Dermis microvascular lymphatic vessel endothelial cell (primary cell): ENCODE data around the gene UBE2S. TPM values are rescaled to one million over a fixed set of nuclear protein-coding genes. Genes with fewer than 3 reads are reported as not detected.
"Not testable (repeated sequence)": the region's sequence is repeated elsewhere in the genome, so short reads cannot be mapped to it uniquely, and the experiment has no call there.

ENCODE experiments used
- DNase-seq, 2 donors: peaks; one replicate each; pipeline versions ENCODE4 v3.0.0 to v3.0.0-alpha.2; 2010; ENCODE audit warnings: low read depth in 2 of 2
- total RNA-seq: library from RNA; depleted of rRNA; stranded (reverse); fragments of >200 nt; gene quantifications from 2 replicates; pipeline ENCODE4 v1.2.1, GENCODE V29; 2014

UBE2S gene
- total RNA-seq = 40.6 and 54.6 TPM in 2 replicates

GRCh38 chr19:55407550-55407799 lies at the start of gene UBE2S:
Gene UBE2S (minus strand): TSS chr19:55407788. CDS start chr19:55407589, 199 bp downstream.
- not testable (repeated sequence) for DNase-seq

GRCh38 chr19:55456347-55456746 lies 48.8 kb upstream of the UBE2S start:
- no peak for DNase-seq

GRCh38 chr19:55455576-55456235 lies 48.1 kb upstream of the UBE2S start:
- DNase-seq = no peak

GRCh38 chr19:55454787-55455243 lies 47.2 kb upstream of the UBE2S start:
- peak; percentile 9 to 52 for DNase-seq

GRCh38 chr19:55453511-55454260 lies 46.1 kb upstream of the UBE2S start:
- DNase-seq = no peak

- peak; percentile 6 to 63 for DNase-seq
These were observed 45.3 kb upstream of the UBE2S start for GRCh38 chr19:55452749-55453346.

GRCh38 chr19:55451965-55452748 lies 44.6 kb upstream of the UBE2S start:
- DNase-seq = no peak

- DNase-seq = no peak
These were observed 43.8 kb upstream of the UBE2S start for GRCh38 chr19:55451163-55451964.

- DNase-seq = no peak
These were observed 41.9 kb upstream of the UBE2S start for GRCh38 chr19:55449469-55449868.

GRCh38 chr19:55448175-55448490 lies 40.5 kb upstream of the UBE2S start:
- not testable (repeated sequence) for DNase-seq

- DNase-seq = no peak
These were observed 40.0 kb upstream of the UBE2S start for GRCh38 chr19:55447421-55448174.

- no peak for DNase-seq
These were observed 38.5 kb upstream of the UBE2S start for GRCh38 chr19:55446060-55446459.

GRCh38 chr19:55444646-55445045 lies 37.1 kb upstream of the UBE2S start:
- DNase-seq = no peak

GRCh38 chr19:55443824-55444480 lies 36.4 kb upstream of the UBE2S start:
- no peak for DNase-seq

- DNase-seq = no peak
These were observed 35.6 kb upstream of the UBE2S start, which contains the start of gene SHISA7 for GRCh38 chr19:55443045-55443823. Gene SHISA7 (minus strand): TSS chr19:55443300. CDS start chr19:55442863, 437 bp downstream.

- no peak for DNase-seq
These were observed 34.9 kb upstream of the UBE2S start for GRCh38 chr19:55442372-55442961.

- DNase-seq = no peak
These were observed 34.2 kb upstream of the UBE2S start for GRCh38 chr19:55441692-55442321.

GRCh38 chr19:55441319-55441691 lies 33.7 kb upstream of the UBE2S start:
- DNase-seq = no peak
